ENCODE data around the gene BLVRB.

BLVRB gene

DNA sequence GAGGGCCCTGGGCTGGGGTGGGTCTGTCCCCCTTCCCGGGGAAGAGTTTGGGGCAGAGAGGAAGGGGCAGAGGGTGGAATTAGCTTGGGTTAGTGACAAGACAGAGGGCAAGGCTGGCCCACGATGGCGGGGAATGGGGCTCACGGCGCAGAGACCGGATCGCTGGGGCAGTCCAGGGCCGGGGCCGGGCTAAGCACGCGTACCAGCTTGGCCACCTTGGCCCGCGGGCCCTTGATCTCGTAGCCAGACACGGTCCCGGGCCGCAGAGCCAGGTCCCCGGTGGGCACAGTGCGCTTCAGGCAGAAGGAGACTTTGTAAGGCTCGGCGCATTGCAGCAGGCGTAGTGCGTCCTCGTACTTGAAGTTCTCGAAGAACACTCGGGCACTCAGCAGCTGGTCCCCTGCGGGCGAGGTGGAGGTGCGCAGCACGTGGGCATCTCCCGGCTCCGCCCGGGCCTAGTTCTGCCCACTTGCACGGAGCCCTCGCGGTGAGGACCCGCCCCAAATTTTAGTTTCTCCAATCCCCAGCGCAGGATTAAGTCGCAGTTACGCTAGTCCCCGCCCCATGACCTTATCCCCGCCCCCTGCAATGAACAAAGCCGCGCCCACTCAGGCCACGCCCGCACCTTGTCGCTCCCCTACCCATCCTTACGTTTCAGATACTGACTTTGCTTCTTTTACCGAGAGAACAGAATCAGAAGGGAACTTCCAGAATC is 67.0 kb downstream of the BLVRB start:
- DNase-seq, result no peak
